HL-60/S4 (cell line): Measurements from ENCODE around the gene MYH16.
"Not testable (repeated sequence)": the region's sequence is repeated elsewhere in the genome, so short reads cannot be mapped to it uniquely, and the experiment has no call there.

Experiments
- in situ Hi-C: fragments of 300-500 bp; cut with MboI; formaldehyde crosslinking; loops from 2 replicates; pipeline ENCODE4 v1.14.3; 2022; ENCODE audit warnings: low sequenced_read_pairs

The MYH16 gene

DNA sequence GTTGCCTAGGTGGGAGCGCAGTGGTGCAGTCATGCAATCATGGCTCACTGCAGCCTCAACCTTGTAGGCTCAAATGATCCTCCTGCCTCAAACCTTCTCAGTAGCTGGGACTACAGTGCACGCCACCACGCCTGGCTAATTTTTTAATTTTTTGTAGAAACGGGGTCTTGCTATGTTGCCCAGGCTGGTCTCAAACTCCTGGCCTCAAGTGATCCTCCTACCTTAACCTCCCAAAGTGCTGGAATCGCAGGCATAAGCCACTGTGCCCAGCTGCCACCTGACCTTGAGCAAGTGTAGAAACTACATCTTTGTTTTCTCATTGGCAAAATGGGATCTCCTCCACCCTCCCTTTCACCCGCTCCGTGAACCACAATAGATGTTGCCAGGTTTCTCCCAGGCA, 15.0 kb upstream of the MYH16 start:
- in situ Hi-C loops: no loop called here

- in situ Hi-C loops: no loop called here
These were observed 14.1 kb upstream of the MYH16 start for GRCh38 chr7:99258501-99258900.

DNA sequence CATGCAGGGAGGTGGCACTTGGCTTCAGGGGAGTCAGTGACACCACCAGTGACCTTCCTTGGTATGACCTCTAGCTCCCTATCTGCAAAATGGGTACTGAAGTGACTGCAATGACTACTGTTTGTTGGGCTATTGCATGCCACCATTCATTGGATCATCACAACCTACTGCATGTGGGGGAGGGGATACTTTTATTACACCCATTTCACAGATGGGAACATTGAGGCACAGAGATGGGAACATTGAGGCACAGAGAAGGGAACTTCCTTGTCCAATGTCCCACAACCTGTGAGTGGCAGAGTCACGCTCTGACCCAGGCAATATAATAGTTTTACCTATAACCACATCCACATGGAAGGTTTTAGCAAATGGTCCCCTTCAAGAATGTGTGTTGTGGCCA, 12.2 kb upstream of the MYH16 start:
- in situ Hi-C loops: no loop called here

GRCh38 chr7:99261646-99262045, 11.0 kb upstream of the MYH16 start:
- in situ Hi-C loops: no loop called here

DNA sequence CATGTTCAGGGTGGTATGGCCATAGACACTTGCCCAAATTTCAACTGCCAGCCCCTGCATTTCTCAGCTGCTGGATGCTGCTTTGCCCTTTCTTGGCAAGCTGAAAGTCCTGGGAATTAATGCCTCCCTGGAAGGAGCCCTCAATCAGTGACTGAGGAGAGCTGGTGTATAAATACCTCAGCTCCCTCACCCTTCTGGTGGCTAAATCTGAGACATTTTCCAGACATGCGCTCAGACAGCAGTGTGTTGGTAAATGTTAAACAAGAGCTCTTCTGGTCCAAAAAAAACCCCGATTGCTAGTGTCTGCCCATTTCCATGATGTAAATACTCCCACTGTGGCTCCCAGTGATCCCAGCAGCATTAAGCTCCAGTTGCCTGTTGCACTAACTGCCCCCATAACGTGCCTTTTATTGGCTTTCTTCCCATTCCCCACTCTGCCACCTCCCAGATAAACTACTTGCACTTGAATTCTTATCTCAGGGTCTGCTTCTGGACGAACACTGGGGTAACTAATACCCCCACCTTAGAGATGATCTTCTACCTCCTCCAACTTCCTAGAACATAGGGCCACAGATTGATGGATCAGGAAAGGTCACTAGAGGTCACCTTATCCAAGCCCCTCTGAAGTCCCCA, 6.7 kb upstream of the MYH16 start:
- in situ Hi-C loops: no loop called here

DNA sequence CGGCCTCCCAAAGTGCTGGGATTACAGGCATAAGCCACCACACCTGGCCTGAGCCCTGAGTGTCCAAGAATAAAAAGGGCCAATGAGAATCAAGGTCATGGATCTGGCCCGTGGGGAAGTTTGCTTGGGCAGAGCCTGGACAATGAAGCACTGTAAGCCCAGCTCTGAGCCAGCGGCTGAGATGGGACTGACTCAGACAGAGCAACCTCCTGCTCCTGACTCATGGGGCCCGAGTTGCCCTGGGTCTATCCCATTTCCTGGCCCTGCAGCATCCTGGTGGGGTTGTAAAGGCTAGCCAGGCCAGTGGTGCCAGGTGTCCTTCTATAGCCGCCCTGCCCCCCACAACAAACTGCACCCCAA, 5.2 kb upstream of the MYH16 start:
- in situ Hi-C loops: no loop called here

- in situ Hi-C loops: no loop called here
These were observed 4.6 kb upstream of the MYH16 start for GRCh38 chr7:99267841-99268576.

DNA sequence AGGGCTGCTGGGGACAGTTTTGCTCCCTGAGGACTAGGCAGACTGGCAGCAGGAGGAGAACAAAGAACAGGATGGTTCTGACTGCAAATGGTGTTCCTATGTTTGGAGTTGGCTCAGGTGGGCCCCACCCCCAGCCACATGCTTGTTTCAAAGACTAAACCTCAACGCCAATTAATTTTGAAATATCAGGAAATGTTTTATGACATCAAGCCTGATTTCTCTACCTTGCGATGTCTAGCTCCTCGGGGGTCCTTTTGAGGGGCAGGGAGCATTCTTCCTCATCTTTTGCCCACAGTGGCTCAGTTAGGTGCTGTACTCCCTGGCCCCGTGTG, 4.1 kb upstream of the MYH16 start:
- in situ Hi-C loops: no loop called here

- in situ Hi-C loops: no loop called here
These were observed 1.9 kb upstream of the MYH16 start for GRCh38 chr7:99270702-99271101.

DNA sequence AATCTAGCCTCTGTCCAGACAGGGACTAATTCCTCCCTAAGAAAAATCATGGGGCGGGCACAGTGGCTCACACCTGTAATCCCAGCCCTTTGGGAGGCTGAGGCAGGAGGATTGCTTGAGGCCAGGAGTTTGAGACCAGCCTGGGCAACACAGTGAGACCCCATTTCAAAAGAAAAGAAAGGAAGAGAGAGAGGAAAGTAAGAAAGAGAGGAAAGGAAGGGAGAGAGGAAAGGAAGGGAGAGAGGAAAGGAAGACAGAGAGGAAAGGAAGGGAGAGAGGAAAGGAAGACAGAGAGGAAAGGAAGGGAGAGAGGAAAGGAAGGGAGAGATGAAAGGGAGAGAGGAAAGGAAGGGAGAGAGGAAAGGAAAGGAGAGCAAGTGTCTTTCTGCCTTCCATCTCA, 922 bp downstream of the MYH16 start:
- in situ Hi-C loops: not testable (repeated sequence)

DNA sequence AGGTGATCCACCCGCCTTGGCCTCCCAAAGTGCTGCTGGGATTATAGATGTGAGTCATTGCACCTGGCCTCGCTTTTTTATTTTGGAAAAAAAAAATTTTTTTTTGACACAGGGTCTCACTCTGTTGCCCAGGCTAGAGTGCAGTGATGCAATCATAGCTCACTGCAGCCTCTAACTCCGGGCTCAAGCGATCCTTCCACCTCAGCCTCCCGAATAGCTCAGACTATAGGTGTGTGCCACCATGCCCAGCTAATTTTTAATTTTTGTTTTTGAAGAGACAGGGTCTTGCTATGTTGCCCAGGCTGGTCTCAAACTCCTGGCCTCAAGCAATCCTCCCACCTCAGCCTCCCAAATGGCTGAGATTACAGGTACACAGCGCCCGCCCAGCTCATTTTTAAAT, 2.3 kb downstream of the MYH16 start:
- in situ Hi-C loops: not testable (repeated sequence)

GRCh38 chr7:99275496-99275895, 2.9 kb downstream of the MYH16 start:
- in situ Hi-C loops: no loop called here

DNA sequence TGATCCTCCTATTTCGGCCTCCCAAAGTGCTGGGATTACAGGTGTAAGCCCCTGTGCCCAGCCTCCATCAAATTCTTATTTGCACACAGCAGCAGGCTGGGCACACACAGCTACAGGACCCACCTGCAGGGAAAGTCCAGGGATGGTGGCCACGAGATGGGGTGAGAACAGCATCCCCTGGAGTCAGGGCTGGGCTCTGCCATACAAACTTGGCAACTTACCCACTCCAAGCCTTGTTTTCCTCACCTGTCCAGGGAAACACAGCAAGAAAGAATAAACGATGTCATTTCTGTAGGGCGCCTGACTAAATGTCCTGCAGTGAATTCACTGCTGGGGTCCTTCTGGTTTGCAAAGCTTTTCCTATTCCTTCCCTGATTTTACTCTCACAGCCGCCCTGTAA, 5.5 kb downstream of the MYH16 start:
- in situ Hi-C loops: no loop called here

DNA sequence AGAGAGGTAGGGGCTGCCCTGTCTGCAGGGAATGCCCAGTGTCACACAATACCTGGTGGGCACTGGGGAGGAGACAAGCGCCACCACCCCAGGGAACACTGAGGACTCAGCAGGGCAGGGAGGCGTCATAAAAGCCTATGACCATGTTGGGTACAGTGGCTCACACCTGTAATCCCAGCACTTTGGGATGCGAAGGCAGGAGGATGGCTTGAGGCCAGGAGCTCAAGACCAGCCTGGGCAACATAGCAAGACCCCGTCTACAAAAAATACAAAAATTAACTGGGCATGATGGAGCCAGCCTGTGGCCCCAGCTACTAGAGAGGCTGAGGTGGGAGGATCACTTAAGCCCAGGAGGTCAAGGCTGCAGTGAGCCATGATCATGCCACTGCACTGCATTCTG, 11.5 kb downstream of the MYH16 start:
- in situ Hi-C loops: not testable (repeated sequence)

GRCh38 chr7:99287779-99288534, 15.3 kb downstream of the MYH16 start:
- in situ Hi-C loops: no loop called here

GRCh38 chr7:99289185-99289584, 16.5 kb downstream of the MYH16 start:
- in situ Hi-C loops: no loop called here

DNA sequence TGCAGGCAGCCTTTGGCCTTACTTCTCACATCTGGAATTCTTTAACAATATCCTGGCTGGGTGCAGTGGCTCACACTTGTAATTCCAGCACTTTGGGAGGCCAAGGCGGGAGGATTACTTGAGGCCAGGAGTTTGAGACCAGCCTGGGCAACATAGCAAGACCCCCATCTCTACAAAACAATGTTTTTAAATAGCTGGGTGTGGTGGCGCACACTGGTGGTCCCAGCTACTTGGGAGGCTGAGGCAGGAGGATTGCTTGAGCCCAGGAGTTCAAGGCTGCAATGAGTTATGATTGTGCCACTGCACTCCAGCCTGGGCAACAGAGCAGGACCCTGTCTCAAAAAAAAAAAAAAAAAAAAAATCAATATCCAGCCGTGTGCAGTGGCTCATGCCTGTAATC, 17.5 kb downstream of the MYH16 start:
- in situ Hi-C loops: not testable (repeated sequence)

GRCh38 chr7:99290980-99291607, 18.5 kb downstream of the MYH16 start:
- in situ Hi-C loops: no loop called here

- in situ Hi-C loops: no loop called here
These were observed 19.5 kb downstream of the MYH16 start for GRCh38 chr7:99292127-99292526.

- in situ Hi-C loops: no loop called here
These were observed 20.5 kb downstream of the MYH16 start for GRCh38 chr7:99293167-99293566.

- in situ Hi-C loops: no loop called here
These were observed 21.0 kb downstream of the MYH16 start for GRCh38 chr7:99293650-99294049.

- in situ Hi-C loops: no loop called here
These were observed 23.8 kb downstream of the MYH16 start for GRCh38 chr7:99296471-99296870.
